Islet of Langerhans (tissue), 1 donor: ENCODE data around the gene MAP1LC3B.
"Not testable (repeated sequence)": the region's sequence is repeated elsewhere in the genome, so short reads cannot be mapped to it uniquely, and the experiment has no call there.

Source experiments
- FAIRE-seq: peaks from one replicate; lab custom pipeline; 2011; peaks lifted over from hg19 to GRCh38; lab: Jason Lieb, UNC

Gene MAP1LC3B

GRCh38 chr16:87380881-87381280 lies 11.3 kb upstream of the MAP1LC3B start:
- no peak for FAIRE-seq

- FAIRE-seq: no peak
Observed at GRCh38 chr16:87382023-87382785, 9.9 kb upstream of the MAP1LC3B start.

DNA sequence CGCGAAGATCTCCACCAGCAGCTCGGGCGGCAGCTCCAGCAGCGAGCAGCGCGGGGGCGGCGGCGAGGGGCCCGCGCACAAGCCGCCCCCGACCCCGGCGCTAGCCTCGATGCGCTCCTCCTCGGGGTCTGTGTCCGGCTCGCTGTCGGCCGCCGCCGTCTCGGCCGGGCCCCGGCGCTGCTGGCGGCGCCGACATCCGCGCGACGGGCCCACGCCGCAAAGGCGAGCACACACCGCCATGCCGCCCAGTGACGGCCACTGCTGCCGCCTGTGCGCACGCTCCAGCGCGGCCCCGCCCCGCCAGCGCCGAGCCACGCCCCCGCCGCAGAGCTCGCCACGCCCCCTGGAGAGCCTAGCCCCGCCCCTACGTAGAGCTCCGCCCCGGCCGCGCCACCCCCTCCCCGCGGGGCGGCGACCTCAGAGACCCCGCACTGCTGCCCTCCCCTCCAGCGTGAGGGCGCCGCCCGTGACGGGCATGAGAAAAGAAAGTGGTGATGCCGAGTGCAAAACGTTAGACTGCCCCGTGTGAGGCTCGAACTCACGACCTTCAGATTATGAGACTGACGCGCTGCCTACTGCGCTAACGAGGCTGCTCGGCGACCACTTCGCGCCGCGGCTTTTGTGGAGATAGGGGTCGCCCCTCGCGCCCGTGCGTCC lies 8.5 kb upstream of the MAP1LC3B start, which contains the start of gene FBXO31:
Gene FBXO31, minus strand, starts transcription at position 272 of the 657 bp plus-strand sequence. Its CDS starts 32 bp downstream, at position 240.
- FAIRE-seq: no peak

GRCh38 chr16:87384162-87384874 lies 7.8 kb upstream of the MAP1LC3B start:
- FAIRE-seq: no peak

DNA sequence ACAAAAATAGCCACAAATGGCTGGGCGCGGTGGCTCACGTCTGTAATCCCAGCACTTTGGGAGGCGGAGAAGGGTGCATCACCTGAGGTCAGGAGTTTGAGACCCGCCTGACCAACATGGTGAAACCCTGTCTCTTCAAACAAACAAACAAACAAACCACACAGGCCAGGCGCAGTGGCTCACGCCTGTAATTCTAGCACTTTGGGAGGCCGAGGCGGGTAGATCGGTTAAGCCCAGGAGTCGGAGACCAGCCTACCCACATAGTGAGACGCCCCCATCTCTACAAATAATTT lies 7.3 kb upstream of the MAP1LC3B start:
- FAIRE-seq: not testable (repeated sequence)

GRCh38 chr16:87387942-87388817 lies 4.0 kb upstream of the MAP1LC3B start:
- FAIRE-seq: peak; percentile 96

GRCh38 chr16:87388818-87389134 lies 3.4 kb upstream of the MAP1LC3B start:
- FAIRE-seq: no peak

DNA sequence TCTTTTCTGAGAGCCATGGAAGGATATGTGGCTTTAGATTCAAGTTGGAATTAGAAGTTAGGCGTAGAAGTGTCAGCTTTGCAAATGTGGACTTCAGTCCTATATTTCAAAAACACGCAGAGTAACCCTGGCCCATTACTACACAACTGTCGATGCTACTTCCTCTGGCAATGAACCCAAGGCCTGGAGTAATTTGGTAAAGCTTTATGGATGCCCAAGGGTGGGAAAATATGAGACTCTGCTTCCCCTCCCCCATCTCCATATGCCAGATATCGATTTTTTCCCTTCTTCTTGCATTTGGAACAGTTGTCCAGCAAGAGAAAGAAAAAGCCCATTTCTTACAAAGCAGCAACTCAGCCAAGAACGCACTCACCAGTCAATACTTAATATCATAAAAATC lies 2.9 kb upstream of the MAP1LC3B start:
- no peak for FAIRE-seq

DNA sequence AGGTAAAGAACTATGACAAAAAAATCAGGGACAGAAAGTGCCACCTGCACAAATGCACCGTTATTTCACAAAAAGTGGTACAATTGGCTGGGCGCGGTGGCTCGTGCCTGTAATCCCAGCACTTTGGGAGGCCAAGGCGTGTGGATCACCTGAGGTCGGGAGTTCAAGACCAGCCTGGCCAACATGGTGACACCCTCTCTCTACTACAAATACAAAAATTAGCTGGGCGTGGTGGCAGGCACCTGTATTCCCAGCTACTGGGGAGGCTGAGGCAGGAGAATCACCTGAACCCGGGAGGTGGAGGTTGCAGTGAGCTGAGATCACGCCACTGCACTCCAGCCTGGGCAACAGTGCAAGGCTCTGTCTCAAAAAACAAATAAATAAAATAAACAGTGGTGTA lies 2.2 kb upstream of the MAP1LC3B start:
- FAIRE-seq: not testable (repeated sequence)

DNA sequence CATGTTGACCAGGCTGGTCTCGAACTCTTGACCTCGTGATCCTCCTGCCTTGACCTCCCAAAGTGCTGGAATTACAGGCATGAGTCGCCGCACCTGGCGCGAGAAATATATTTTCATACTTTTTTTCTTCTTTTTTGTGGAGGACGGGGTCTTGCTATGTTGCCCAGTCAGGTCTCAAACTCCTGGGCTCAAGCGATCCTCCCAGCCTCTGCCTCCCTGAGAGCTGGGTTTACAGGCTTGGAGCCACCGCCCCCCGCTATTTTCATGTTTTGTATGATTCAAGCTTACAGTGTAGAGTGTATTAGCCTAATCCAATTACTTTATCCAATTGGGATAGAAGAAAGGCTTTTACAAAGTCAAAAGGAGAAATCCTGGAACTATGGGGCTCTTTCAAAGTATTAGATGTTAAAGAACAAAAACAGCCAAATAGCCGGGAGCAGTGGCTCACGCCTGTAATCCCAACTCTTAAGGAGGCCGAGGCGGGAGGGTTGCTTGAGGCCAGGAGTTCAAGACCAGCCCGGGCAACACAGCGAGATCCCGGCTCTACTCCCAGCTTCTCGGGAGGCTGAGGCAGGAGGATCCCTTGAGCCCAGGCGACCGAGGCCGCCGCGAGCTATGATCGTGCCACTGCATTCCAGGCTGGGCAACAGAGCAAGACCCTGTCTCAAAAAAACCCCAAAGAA lies 1.4 kb upstream of the MAP1LC3B start:
- FAIRE-seq: no peak

DNA sequence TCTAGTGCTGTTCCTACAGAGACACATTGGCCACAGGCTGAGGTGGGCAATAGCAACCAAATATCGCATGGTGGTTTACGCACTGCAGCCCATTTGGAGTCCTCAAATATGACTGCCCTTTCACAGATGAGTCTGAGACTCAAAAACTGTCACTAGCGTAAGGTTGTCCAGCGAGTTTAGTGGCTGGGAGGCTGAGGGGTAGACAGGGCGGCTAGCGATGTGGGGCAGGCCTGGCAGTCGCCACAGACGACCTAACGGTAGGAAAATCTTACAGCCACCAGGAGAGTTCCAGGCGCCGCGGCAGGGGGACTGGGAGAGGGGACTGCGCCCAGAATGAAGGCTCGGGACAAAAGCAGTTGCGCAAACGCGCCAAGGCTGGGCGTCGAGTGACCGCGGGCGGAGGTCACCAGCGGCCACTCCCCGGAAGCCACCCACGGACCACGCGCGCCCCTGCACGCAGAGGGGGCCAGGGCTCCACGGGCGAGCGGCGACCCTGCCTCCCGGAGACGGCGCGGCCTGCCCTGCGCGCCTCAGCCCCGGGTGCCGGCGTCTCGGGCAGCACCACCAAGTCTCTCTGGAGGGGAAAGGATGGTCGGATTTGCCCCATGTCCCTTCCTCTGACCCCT lies 699 bp upstream of the MAP1LC3B start:
- no peak for FAIRE-seq

GRCh38 chr16:87392821-87393679 lies 914 bp downstream of the MAP1LC3B start:
- no peak for FAIRE-seq

- no peak for FAIRE-seq
Observed at GRCh38 chr16:87393680-87394055, 1.5 kb downstream of the MAP1LC3B start.

DNA sequence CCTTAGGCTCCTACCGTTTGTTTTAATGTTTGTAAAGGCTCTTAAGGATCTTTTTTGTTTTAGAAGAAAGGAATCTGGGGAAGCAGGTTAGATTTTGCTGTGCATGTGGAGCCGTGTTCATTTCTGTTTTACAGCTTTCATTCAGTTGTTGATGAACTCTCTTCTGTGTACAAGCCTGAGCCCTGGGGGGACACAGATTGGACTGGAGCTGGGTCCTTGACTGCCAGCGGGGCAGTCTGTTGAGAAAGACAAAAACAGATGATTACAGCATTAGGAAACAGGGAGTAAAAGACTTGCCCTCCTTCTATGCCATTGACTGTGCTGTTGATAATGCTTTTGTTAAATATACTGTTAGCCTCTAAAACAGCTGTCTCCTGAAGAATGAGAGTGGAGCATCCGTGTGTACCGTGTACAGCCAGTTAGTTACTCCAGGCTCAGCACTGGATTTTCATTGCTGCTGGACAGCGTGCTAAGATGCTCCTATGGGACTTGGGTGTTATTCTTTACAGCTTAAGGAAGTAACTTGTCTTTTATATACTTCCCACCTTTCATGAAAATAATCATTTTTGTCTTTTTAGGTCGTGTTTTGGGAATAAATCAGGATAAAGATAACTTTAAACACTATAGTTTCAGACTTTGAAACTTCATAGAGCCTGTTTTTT lies 3.2 kb downstream of the MAP1LC3B start:
- FAIRE-seq: no peak

DNA sequence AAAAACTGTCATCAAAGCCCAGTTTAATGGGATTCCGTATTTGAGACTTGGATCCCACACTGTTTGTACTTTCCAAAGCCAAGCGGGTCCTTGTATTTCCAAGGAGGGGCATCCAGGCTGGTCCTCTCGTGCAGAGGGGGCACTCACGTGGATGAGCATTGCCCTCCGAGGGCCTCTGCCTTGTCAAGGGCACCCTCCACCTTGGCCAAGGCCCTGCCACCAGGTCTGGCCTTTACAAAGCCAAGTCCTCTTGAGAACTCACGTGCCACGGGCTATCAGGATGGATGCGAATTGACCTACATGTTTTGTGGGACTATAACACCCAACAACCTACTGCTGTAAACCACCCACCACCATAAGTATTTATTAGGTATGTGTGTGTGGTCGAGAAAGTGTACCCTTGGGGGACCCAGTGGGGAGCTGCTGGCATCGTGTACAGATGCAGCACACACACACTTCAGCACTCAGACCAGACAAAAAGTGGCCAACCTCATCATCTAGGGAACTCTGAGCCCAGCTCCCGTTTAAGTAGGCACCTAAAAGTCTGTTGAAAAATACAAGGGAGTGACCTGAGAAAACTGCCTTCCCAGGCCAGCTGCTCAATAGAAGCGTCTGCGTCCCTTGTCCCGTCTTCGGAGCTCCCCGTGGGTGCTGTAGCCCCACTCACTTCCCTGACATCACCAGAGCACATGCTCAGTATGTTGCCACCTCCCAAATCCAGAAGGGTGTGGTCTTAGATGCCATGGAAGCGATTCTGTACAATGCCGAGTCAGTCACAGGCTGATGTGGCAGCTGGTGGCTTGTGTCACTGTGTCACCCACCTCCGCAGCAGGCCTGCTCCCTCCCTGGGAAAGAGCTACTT lies 12.9 kb downstream of the MAP1LC3B start:
- FAIRE-seq: no peak

GRCh38 chr16:87406495-87407088 lies 14.5 kb downstream of the MAP1LC3B start:
- FAIRE-seq: no peak

GRCh38 chr16:87407511-87408112 lies 15.5 kb downstream of the MAP1LC3B start:
- no peak for FAIRE-seq

GRCh38 chr16:87409153-87409552 lies 17.0 kb downstream of the MAP1LC3B start:
- no peak for FAIRE-seq
